ENCODE measurements around the gene IGF1R. TPM values are rescaled to one million over a fixed set of nuclear protein-coding genes. Genes with fewer than 3 reads are reported as not detected.

The IGF1R gene
- total RNA-seq, 1 donor from 2014 or later: 23.5 TPM

- H3K4me3 ChIP-seq: no peak overlapping the region
- H3F3A ChIP-seq (ENCODE audit: low read depth): no peaks in the 10 kb centered on the region
- H2AFZ ChIP-seq (replicated peaks): no peak overlapping the region
- no peak for DNase-seq (ENCODE audit: low spot score)
- no peaks in the 10 kb centered on the region for H3K36me3 ChIP-seq
- Mint-ChIP-seq H3K4me1 (peaks cover 43% of the 10 kb centered on the region), H3K4me3 (no peak overlapping the region), H3K27ac (no peak overlapping the region), H3K27me3 (ENCODE audit: insufficient read depth, low read depth) (peaks cover 5% of the 10 kb centered on the region), H3K9me3 (peaks cover 4% of the 10 kb centered on the region), H3K36me3 (peaks cover 21% of the 10 kb centered on the region)
- TF ChIP-seq CTCF (IDR thresholded peaks at IDR 0.05): no peak
- no peak for TF ChIP-seq EZH2 (IDR thresholded peaks at IDR 0.05)
- TF ChIP-seq EZH2phosphoT487 (IDR thresholded peaks at IDR 0.05): no peak
- H3K4me2 ChIP-seq: no peak overlapping the region
- peaks cover 27% of the 10 kb centered on the region for H3K4me1 ChIP-seq
- H3K9me3 ChIP-seq (ENCODE audit: low read depth): no peaks in the 10 kb centered on the region
- peaks cover 96% of the 10 kb centered on the region for H4K20me1 ChIP-seq (ENCODE audit: low read depth)
- H3K9ac ChIP-seq: no peak overlapping the region
- H3K27ac ChIP-seq: no peak overlapping the region
- H3K79me2 ChIP-seq (ENCODE audit: low read depth): peaks cover 100% of the 10 kb centered on the region
- H3K27me3 ChIP-seq: no peaks in the 10 kb centered on the region
Measured at GRCh38 chr15:98700519-98700918, 52.2 kb downstream of the IGF1R start.

- H2AFZ ChIP-seq (replicated peaks): no peak overlapping the region
- H3K9me3 ChIP-seq (ENCODE audit: low read depth): no peaks in the 10 kb centered on the region
- peaks cover 96% of the 10 kb centered on the region for H4K20me1 ChIP-seq (ENCODE audit: low read depth)
- H3K4me1 ChIP-seq: peaks cover 27% of the 10 kb centered on the region
- Mint-ChIP-seq H3K4me1 (peaks cover 35% of the 10 kb centered on the region), H3K27me3 (ENCODE audit: insufficient read depth, low read depth) (peaks cover 3% of the 10 kb centered on the region), H3K9me3 (peaks cover 2% of the 10 kb centered on the region), H3K4me3 (no peak overlapping the region), H3K27ac (no peak overlapping the region), H3K36me3 (peaks cover 26% of the 10 kb centered on the region)
- no peak overlapping the region for H3K27ac ChIP-seq
- DNase-seq (ENCODE audit: low spot score): no peak
- no peak overlapping the region for H3K9ac ChIP-seq
- no peaks in the 10 kb centered on the region for H3K27me3 ChIP-seq
- TF ChIP-seq CTCF (IDR thresholded peaks at IDR 0.05) (no peak), EZH2 (IDR thresholded peaks at IDR 0.05) (no peak), EZH2phosphoT487 (IDR thresholded peaks at IDR 0.05) (no peak)
- no peak overlapping the region for H3K4me3 ChIP-seq
- H3K4me2 ChIP-seq: no peak overlapping the region
- no peaks in the 10 kb centered on the region for H3K36me3 ChIP-seq
- H3F3A ChIP-seq (ENCODE audit: low read depth): no peaks in the 10 kb centered on the region
- H3K79me2 ChIP-seq (ENCODE audit: low read depth): peaks cover 100% of the 10 kb centered on the region
Measured at GRCh38 chr15:98703126-98703685, 54.9 kb downstream of the IGF1R start.

GRCh38 chr15:98705070-98705469 is 56.7 kb downstream of the IGF1R start:
- TF ChIP-seq EZH2phosphoT487 (IDR thresholded peaks at IDR 0.05): no peak
- TF ChIP-seq EZH2 (IDR thresholded peaks at IDR 0.05): no peak
- no peak for TF ChIP-seq CTCF (IDR thresholded peaks at IDR 0.05)
- no peak for DNase-seq (ENCODE audit: low spot score)
- Histone ChIP-seq H3F3A (ENCODE audit: low read depth) (no peaks in the 10 kb centered on the region), H3K36me3 (no peaks in the 10 kb centered on the region), H4K20me1 (ENCODE audit: low read depth) (peaks cover 96% of the 10 kb centered on the region), H3K4me2 (no peak overlapping the region), H3K9me3 (ENCODE audit: low read depth) (no peaks in the 10 kb centered on the region), H3K79me2 (ENCODE audit: low read depth) (peaks cover 100% of the 10 kb centered on the region), H3K4me1 (peaks cover 13% of the 10 kb centered on the region), H3K4me3 (no peak overlapping the region), H3K9ac (no peak overlapping the region), H2AFZ (replicated peaks) (no peak overlapping the region), H3K27ac (no peak overlapping the region), H3K27me3 (no peaks in the 10 kb centered on the region)
- Mint-ChIP-seq H3K4me1 (peaks cover 29% of the 10 kb centered on the region), H3K9me3 (peaks cover 5% of the 10 kb centered on the region), H3K36me3 (peaks cover 40% of the 10 kb centered on the region), H3K27me3 (ENCODE audit: insufficient read depth, low read depth) (peaks cover 4% of the 10 kb centered on the region), H3K27ac (no peak overlapping the region), H3K4me3 (no peak overlapping the region)

Measured in neural progenitor cell (in vitro differentiated cells).